Uterus (tissue), 4 donors: Measurements from ENCODE around the gene TDRD9. TPM values are rescaled to one million over a fixed set of nuclear protein-coding genes. Genes with fewer than 3 reads are reported as not detected.

ENCODE experiments used
- DNase-seq, 2 donors: peaks; one replicate each; pipeline ENCODE4 v3.0.0-alpha.2; 2019 to 2020
- H3K27ac ChIP-seq, 2 donors: fragments of 200-600 bp; sonication (generic); 1 replicate in 1 of 2; 2 replicates in 1 of 2; pipeline ENCODE4 v1.5.1; 2016 to 2018
- H3K27me3 ChIP-seq, 2 donors: fragments of 200-600 bp; sonication (generic); one replicate each; pipeline ENCODE4 v1.5.1; 2018 to 2019; ENCODE audit warnings: control low read depth in 1 of 2
- H3K36me3 ChIP-seq, 2 donors: fragments of 200-600 bp; sonication (generic); one replicate each; pipeline ENCODE4 v1.5.1; 2019; ENCODE audit warnings: control low read depth in 1 of 2
- H3K4me1 ChIP-seq, 2 donors: fragments of 200-600 bp; sonication (generic); one replicate each; pipeline ENCODE4 v1.5.1; 2018 to 2019; ENCODE audit warnings: control low read depth in 1 of 2
- H3K4me3 ChIP-seq, 2 donors: fragments of 200-600 bp; sonication (generic); 1 replicate in 1 of 2; 2 replicates in 1 of 2; pipeline ENCODE4 v1.5.1; 2018 to 2019; ENCODE audit warnings: mild to moderate bottlenecking in 1 of 2
- H3K9me3 ChIP-seq, 2 donors: fragments of 200-600 bp; sonication (generic); one replicate each; pipeline ENCODE4 v1.5.1; 2019; ENCODE audit warnings: control low read depth in 1 of 2
- POLR2A ChIP-seq, 2 donors: fragments of 450-650 bp; IDR thresholded peaks; one replicate each; pipeline ENCODE4 v1.6.1; 2016; ENCODE audit warnings: antibody characterized with exemption in 2 of 2, mild to moderate bottlenecking in 1 of 2, moderate library complexity in 1 of 2
- intact Hi-C: fragments of 100-400 bp; cut with DNase I; formaldehyde crosslinking; loops from one replicate; pipeline ENCODE4 v1.15.1; 2023; ENCODE audit warnings: low total_unique reads
- total RNA-seq, 4 donors: library from RNA; depleted of rRNA in 3 of 4; stranded (reverse); fragments of >200 nt in 3 of 4; gene quantifications; one replicate each; pipeline versions ENCODE4 v1.1.0 to v1.2.4, GENCODE V29; 2014 to 2023
- TF ChIP-seq, protein P1 (sequence below), 4 experiments: fragments of 200-600 bp in 2 of 4; fragments of 450-650 bp in 2 of 4; sonication (generic) in 2 of 4; IDR thresholded peaks; one replicate each; pipeline ENCODE4 v1.5.1; 2016 to 2019; ENCODE audit warnings: antibody characterized with exemption in 4 of 4, mild to moderate bottlenecking in 2 of 4, moderate library complexity in 1 of 4
- donor health status: DM: yes; HTN: yes; CAD: no.

The TDRD9 gene
- total RNA-seq, 4 donors from 2014 or later: 0.85 to 1.8 TPM; not detected in 2

DNA sequence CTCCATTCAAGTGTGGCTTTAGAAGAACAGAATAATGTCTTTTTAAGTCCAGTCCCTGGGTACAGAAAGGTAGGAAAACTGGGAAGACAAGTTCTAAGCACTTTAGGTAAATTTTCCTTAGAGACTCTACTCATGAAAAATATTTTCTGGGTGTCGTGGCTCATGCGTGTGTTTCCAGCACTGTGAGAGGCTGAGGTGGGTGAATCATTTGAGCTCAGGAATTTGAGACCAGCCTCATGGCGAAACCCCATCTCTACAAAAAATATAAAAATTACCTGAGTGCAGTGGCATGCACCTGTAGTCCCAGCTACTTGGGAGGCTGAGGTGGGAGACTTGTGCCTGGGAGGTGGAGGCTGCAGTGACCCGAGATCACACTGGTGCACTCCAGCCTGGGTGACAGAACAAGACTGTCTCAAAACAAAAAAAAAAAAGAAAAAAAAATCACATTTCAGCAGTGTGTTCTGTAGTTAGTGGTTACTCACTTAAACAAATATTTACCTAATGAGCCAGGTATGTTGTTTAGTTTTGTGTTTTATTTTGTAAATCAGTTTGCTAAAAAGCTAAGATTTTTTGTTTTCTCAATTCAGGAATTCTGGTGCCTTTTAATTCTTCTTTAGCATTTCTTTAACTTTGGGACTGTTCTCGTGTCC, 66.4 kb downstream of the TDRD9 start:
- Histone ChIP-seq H3K36me3 (no peaks in the 10 kb centered on the region), H3K27me3 (no peaks in the 10 kb centered on the region), H3K9me3 (no peaks in the 10 kb centered on the region), H3K4me3 (no peak overlapping the region), H3K27ac (no peak overlapping the region), H3K4me1 (no peaks in the 10 kb centered on the region)
- TF ChIP-seq, protein P1, sequence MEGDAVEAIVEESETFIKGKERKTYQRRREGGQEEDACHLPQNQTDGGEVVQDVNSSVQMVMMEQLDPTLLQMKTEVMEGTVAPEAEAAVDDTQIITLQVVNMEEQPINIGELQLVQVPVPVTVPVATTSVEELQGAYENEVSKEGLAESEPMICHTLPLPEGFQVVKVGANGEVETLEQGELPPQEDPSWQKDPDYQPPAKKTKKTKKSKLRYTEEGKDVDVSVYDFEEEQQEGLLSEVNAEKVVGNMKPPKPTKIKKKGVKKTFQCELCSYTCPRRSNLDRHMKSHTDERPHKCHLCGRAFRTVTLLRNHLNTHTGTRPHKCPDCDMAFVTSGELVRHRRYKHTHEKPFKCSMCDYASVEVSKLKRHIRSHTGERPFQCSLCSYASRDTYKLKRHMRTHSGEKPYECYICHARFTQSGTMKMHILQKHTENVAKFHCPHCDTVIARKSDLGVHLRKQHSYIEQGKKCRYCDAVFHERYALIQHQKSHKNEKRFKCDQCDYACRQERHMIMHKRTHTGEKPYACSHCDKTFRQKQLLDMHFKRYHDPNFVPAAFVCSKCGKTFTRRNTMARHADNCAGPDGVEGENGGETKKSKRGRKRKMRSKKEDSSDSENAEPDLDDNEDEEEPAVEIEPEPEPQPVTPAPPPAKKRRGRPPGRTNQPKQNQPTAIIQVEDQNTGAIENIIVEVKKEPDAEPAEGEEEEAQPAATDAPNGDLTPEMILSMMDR (IDR thresholded peaks at IDR 0.05): no peak
- TF ChIP-seq POLR2A (IDR thresholded peaks at IDR 0.05): no peak
- no peak for DNase-seq
- intact Hi-C loops: no loop called here

DNA sequence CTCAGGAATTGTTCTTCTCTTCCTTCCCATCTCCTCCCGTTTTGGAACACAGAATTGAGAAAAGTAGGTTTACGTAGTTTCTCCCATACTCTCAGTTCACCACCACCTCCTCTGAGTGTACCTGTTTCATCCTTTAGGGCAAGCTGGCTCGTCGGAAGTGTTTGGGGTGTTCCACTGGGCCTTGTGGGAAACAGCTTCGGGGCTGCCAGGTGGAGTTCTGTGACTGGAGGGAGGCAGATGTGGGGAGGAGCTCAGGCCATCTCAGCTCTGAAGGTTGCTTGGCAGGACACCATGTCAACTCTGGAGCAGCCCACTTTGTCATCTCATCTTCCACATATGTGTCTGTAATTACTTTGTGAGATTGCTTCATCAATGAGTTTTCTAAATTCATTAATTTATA, 67.6 kb downstream of the TDRD9 start:
- Histone ChIP-seq H3K36me3 (no peaks in the 10 kb centered on the region), H3K4me3 (no peak overlapping the region), H3K9me3 (no peaks in the 10 kb centered on the region), H3K27ac (no peak overlapping the region), H3K27me3 (no peaks in the 10 kb centered on the region), H3K4me1 (no peaks in the 10 kb centered on the region)
- intact Hi-C loops: no loop called here
- DNase-seq: no peak
- TF ChIP-seq POLR2A (IDR thresholded peaks at IDR 0.05): no peak
- TF ChIP-seq, protein P1 (IDR thresholded peaks at IDR 0.05): no peak

DNA sequence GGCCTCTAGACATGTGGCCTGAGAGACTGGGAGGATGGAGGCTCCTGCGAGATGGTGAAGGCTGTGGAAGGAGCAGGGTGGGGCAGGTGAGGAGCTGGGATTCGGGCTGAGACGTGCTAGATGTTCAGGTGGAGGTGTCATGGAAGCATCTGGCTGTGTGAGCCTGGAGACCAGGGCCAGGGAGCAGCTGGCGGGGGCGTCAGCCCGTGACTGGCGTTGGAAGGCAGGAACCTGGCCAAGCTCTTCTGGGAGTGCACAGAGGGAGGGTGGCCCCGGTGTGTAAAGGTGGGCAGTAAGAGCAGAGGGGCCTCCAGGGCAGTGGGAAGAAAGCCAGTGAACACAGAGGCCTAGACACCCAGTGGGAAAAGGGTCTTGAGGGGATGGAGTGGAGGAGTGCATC, 69.1 kb downstream of the TDRD9 start:
- Histone ChIP-seq H3K4me1 (no peaks in the 10 kb centered on the region), H3K36me3 (no peaks in the 10 kb centered on the region), H3K27ac (no peak overlapping the region), H3K27me3 (no peaks in the 10 kb centered on the region), H3K4me3 (no peak overlapping the region), H3K9me3 (no peaks in the 10 kb centered on the region)
- DNase-seq: no peak
- intact Hi-C loops: no loop called here
- TF ChIP-seq POLR2A (IDR thresholded peaks at IDR 0.05): no peak
- TF ChIP-seq, protein P1 (IDR thresholded peaks at IDR 0.05): no peak

DNA sequence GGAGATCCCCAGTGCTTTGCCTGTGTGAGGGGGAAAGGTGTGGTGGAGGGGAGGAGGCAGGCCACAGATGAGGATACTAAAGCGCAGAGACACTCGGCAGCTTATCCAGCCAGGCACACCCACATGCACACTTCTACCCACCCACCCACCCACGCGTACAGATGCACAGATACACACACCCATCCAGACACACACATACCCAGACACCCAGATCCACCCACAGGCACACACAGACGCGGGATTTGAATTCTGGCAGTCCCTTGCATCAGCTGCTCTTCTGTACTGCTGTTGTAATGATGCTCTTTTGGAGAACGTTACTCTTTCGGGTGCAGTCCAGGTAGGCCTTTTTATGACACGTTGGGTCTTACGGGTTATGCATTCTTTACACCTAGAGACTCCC, 69.8 kb downstream of the TDRD9 start:
- H3K36me3 ChIP-seq: no peaks in the 10 kb centered on the region
- H3K4me3 ChIP-seq: no peak overlapping the region
- DNase-seq: no peak
- no peaks in the 10 kb centered on the region for H3K27me3 ChIP-seq
- H3K4me1 ChIP-seq: no peaks in the 10 kb centered on the region
- intact Hi-C loops: no loop called here
- H3K27ac ChIP-seq: no peak overlapping the region
- no peaks in the 10 kb centered on the region for H3K9me3 ChIP-seq
- TF ChIP-seq, protein P1 (IDR thresholded peaks at IDR 0.05): no peak

DNA sequence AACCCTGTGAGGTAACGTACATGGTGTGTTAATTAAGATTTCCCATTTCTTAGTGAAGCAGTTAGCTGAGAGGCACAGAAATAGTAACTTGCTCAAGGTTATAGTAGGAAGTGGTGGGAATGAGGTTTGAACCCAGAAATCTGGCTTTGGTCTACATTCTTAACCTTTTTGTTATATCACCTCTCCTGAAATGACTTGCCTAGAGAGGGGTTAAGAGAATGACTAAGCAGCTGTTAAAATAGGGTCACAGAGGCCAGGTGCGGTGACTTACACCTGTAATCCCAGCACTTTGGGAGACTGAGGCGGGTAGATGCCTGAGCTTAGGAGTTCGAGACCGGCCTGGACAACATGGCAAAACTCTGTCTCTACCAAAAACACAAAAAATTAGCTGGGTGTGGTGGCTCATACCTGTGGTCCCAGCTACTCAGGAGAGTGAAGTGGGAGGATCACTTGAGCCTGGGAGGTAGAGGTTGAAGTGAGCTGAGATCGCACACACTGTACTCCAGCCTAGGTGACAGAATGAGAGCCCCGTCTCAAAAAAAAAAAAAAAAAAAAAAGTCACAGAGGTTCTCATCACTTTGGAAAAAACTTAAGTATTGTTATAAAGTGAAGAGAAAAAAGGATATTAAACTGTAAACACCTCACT, 71.7 kb downstream of the TDRD9 start:
- no peak overlapping the region for H3K4me3 ChIP-seq
- intact Hi-C loops: no loop called here
- TF ChIP-seq, protein P1 (IDR thresholded peaks at IDR 0.05): no peak
- TF ChIP-seq POLR2A (IDR thresholded peaks at IDR 0.05): no peak
- H3K36me3 ChIP-seq: no peaks in the 10 kb centered on the region
- no peak for DNase-seq
- H3K9me3 ChIP-seq: no peaks in the 10 kb centered on the region
- H3K4me1 ChIP-seq: no peaks in the 10 kb centered on the region
- no peak overlapping the region for H3K27ac ChIP-seq
- H3K27me3 ChIP-seq: no peaks in the 10 kb centered on the region
